NOMO-1 treated with dmso at 0.1 percent for 144 hours (cell line): ENCODE measurements around the gene PEX3.
"Not testable (repeated sequence)": the region's sequence is repeated elsewhere in the genome, so short reads cannot be mapped to it uniquely, and the experiment has no call there.

Experiments used
- DNase-seq: peaks from one replicate; lab custom pipeline; 2025; ENCODE audit not compliant: unreplicated experiment; lab: John Stamatoyannopoulos, UW

The PEX3 gene

GRCh38 chr6:143447865-143448264 lies 2.7 kb upstream of the PEX3 start:
- not testable (repeated sequence) for DNase-seq

- no peak for DNase-seq
Measured at GRCh38 chr6:143449082-143449713, 1.4 kb upstream of the PEX3 start.

- DNase-seq: no peak
Measured at GRCh38 chr6:143449714-143450452, 722 bp upstream of the PEX3 start.

GRCh38 chr6:143451531-143451930 lies 926 bp downstream of the PEX3 start:
- DNase-seq: no peak

DNA sequence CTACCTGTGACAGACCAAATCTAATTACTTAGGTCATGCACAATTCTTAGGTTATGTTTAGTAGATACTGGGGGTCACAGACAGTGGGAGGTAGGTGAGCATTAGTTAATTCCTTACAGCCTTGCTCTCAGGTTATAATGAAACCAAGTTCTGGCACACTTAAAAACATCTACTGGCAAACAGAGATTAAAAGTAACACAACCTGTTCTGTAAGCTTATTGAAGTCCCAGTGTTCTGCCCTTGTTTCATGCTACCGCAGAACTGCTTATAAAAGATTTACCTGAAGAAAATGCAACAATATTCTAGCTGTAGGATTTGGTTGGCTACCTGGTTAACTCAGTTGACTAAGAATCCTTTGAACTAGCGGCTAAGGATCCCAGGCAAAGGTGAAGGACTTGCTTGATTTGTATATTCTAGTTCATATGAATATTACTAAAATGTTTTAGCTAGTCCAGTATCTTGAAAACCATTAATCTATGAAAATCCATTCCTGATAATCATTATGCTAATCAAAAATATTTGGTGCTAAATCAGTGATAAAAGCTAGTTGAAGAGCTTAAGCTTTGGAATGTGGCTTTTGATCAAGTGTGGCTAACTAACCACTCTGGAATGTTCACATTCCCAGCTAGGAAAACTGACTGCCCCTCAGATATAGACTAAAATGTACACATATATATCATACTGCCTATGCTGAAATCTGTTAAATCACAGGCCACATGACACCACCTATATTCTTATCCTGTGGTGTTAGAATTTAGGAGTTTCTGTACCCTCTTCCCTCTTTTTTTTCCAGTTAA lies 7.2 kb downstream of the PEX3 start:
- no peak for DNase-seq

DNA sequence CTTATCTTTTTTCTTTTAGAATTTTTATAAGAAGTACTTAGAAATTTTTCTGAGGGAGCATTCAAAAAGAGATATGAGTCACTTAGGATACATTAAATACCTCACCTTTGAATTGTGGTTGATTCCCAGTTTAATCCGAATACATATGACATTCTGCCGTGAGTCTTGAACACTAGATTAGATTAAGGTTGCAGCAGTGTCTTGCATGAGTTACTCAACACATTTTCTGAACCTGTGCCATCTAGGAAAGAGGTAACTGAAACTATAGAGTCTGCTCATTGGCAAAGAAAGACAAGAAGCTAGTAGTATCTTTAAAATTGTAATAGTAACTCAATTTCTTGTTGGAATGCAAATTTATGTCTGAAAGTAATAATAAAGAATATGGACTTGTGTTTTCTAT lies 14.9 kb downstream of the PEX3 start:
- DNase-seq: no peak

- DNase-seq: no peak
Measured at GRCh38 chr6:143468026-143468425, 17.4 kb downstream of the PEX3 start.

- not testable (repeated sequence) for DNase-seq
Measured at GRCh38 chr6:143468823-143469222, 18.2 kb downstream of the PEX3 start.

- no peak for DNase-seq
Measured at GRCh38 chr6:143471822-143472221, 21.2 kb downstream of the PEX3 start.

DNA sequence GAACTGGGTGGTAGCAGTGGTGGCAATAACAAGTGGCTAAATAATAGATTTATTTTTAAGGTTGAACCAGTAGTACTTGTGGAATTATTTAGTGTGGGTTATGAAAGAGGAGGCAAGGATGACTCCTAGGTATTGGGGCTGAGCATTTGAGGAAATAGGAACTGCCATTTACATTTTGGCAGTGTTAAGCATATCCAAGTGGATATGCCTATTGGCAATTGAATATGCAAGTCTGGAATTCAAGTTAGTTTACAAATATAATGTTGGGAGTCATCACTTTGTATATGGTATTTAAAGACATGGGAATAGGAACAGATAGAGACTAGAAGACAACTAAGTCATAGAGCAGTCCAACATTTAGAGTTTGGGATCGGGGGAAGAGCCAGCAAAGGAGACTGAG lies 25.9 kb downstream of the PEX3 start:
- no peak for DNase-seq

DNA sequence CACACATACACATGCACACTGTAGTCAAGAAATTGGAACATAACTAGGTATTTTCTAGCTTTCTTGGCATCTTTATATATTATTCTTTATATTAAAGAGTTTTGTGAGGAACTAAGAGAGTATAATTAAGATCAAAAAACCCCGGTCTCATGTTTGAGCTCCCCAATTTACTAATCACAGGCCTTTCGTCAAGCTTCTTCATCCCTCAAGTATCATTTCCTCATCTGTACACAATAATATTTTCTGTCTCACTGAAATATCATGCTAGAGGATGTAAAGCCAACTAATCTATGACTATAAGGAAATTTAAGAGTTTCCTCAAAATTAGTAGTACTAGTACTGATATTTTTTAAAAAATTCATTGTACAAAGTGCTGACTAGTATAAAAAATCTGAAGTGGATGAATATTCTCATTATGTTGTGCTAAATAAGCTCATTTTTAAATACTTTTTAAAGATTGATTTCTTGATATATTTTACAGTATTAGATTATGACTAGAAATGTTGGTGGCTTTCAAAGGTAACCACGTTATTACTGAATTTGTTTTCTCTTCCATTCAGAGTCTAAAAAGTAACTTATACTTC lies 28.0 kb downstream of the PEX3 start:
- no peak for DNase-seq

GRCh38 chr6:143482593-143482992 lies 32.0 kb downstream of the PEX3 start:
- no peak for DNase-seq

DNA sequence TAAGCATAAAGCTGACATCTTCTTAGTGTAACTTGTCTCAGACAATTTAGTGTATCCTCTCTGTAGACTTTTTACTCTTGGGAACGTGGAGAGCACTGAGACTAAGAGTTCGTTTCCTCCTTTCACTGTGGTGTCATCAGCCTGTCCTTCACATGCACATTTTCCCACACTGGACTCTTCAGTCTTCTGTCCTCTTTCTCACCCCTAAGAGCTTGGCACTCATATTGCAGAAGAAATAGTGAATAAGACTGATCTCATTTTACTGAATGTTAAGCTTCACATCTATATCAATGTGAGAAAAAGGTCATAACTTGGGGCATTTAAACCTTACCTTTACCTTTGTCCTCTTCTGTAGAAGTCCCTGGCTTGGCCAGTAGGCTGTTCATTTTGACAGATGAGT lies 35.4 kb downstream of the PEX3 start:
- no peak for DNase-seq

DNA sequence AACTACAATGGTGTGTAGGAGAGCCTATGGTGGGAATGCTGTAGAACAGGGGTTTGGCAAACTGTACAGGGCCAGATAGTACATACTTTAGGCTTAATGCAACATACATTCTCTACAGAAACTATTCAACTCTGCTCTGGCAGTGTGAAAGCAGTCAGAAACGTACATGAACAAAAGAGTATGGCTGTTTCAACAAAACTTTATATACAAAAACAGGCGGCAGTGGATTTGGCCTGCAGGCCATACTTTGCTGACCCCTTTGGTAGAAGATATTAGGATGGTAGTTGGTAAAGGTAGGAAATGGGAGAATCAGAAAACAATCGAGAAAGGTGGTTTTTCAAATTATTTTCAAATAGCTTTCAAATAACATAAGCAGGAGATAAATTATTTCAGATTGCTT lies 36.1 kb downstream of the PEX3 start:
- DNase-seq: no peak

DNA sequence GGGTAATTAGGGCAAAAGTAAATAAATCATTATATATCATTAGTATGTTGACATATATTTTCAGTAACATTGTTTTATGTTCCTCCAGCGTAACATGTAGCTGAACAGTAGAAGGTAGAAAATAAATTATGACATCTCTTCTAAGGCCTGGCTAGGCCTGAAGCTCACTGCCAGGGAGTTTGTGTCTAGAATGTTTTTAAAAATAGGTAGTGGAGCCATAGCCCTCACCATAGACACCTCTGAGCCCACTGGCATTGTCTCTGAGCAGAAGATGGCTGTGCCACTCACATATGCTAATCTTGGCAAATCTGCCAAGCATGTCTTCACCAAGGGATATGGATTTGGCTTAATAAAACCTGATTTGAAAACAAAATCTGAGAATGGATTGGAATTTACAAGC lies 39.6 kb downstream of the PEX3 start:
- no peak for DNase-seq

DNA sequence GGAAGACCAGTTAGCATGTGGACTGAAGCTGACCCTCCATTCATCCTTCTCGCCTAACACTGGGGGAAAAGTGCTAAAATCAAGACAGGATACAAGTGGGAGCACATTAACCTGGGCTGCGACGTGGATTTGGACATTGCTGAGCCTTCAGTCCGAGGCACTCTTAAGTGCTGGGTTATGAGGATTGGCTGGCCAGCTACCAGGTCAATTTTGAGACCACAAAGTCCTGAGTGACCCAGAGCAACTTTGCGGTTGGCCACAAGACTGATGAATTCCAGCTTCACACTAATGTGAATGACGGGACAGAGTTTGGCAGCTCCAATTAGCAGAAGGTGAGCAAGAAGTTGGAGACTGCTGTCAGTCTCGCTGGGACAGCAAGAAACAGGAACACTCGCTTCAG lies 40.2 kb downstream of the PEX3 start:
- DNase-seq: no peak

DNA sequence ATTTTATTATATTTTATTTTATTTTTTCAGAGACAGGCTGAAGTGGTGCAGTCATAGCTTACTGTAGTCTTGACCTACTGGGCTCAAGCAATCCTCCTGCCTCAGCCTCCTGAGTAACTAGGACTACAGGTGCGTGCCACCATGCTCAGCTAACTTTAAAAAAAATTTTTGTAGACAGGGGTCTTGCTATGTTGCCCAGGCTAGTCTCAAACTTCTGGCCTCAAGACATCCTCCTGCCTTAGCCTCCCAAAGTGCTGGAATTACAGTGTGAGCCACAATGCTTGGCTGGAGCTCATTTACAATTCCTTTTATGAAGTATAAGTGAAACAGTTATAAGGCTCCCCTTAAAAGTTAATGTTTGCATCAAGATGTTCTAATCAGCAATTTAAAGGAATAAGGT lies 46.4 kb downstream of the PEX3 start:
- DNase-seq: no peak

DNA sequence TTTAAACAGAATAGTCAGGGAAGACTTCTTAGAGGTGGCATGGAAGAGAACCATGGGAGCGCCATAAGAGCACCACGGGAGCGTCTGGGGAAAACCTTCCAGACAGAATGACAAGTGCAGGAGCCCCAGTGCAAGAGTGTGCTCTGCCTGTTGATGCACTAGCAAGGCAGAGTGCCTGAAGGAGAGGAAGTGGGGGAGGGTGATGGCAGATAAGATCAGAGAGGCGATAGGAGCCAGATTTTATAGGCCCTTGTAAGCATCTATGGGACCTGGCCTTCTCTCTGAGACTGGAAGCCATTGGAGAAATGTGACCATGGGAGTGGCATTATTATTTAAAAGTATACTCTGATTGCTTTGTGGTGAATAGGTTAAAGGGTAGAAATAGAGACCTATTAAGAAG lies 47.8 kb downstream of the PEX3 start:
- DNase-seq: no peak

DNA sequence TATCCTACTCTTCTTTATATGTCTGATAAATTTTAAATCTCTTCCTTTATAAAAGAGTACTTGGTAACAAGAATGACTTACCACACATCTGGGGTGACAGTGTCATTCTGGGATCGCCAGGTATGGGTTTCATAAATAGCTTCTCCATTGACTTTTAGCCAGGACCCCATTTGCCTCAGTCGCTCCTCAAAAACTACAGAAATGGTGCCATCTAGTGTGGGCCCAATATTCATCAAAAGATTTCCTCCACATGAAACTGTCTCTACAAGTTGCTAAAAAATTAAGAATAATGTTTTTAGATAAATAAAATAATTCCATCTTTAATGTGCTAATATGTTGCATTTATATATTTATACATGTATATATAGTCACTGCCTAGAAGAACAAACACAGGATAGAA lies 51.2 kb downstream of the PEX3 start:
- no peak for DNase-seq

- no peak for DNase-seq
Measured at GRCh38 chr6:143504369-143504768, 53.8 kb downstream of the PEX3 start.

DNA sequence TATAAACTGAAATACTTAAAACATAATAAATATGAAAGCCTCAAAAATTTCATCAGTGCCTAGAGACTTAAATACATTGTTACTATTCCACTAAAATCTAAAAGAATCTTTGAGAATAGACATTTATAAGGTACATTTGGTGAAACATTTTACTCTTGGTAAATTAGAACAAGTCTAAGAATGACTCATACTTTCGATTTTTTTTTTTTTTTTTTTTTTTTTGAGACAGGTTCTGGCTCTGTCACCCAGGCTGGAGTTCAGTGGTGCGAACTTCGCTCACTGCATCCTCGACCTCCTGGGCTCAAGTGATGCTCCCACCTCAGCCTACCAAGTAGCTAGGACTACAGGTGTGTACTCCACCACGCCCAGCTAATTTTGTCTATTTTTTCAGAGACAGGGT lies 54.5 kb downstream of the PEX3 start:
- no peak for DNase-seq

DNA sequence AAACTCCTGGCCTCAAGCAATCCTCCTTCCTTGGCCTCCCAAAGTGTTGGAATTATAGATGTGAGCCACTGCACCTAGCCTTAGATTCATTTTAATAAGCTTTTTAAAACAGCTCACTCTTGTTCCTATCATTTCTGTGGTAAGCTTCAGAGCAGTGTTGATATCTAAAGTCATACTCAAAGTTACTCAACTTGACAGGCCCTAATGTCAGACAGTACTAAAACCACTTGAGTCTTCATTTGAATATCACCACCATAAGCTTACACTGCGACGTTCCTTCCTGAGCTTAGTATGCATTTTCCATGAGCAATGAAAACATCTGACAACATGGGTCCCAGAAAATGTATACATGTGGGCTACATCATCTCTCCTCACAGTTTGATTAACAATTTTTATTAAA lies 54.9 kb downstream of the PEX3 start:
- no peak for DNase-seq
